Keratinocyte (primary cell): ENCODE measurements around the gene ALG14.

Experiments used
- EZH2 ChIP-seq: IDR thresholded peaks from one replicate; pipeline ENCODE4 v1.6.1; 2012; ENCODE audit warnings: inconsistent platforms, mild to moderate bottlenecking, low read length, moderate library complexity
- TF ChIP-seq, protein P1 (sequence below), 3 experiments: IDR thresholded peaks in 1 of 3; conservative IDR thresholded peaks in 1 of 3; optimal IDR thresholded peaks in 1 of 3; 2 replicates in 2 of 3; 3 replicates in 1 of 3; pipeline versions ENCODE3 to v1.5.1; 2011; ENCODE audit warnings: low read length in 3 of 3, mild to moderate bottlenecking in 3 of 3, moderate library complexity in 2 of 3, control low read depth in 1 of 3, inconsistent platforms in 1 of 3; ENCODE audit not compliant: insufficient read depth in 2 of 3; ENCODE audit errors: extremely low read depth in 1 of 3

DNA sequence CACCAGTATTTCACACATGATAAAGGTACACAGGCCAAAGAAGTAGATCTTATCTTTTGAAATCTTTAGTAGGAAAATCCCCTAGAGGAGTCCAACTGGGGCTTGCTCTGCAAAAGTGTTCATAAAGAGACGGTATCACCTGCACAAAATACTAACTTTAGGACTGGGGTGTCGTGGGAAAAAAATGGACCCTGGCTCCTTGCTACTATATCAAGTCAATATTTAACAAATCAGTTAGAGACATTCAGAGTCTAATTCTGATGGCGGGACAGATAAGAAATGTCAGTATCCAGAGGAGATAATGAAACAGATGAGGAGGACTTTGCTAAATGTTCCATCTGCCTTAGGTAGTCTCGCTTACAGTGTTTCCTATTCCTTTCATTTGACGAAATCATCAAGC, 120.2 kb downstream of the ALG14 start:
- TF ChIP-seq, protein P1, sequence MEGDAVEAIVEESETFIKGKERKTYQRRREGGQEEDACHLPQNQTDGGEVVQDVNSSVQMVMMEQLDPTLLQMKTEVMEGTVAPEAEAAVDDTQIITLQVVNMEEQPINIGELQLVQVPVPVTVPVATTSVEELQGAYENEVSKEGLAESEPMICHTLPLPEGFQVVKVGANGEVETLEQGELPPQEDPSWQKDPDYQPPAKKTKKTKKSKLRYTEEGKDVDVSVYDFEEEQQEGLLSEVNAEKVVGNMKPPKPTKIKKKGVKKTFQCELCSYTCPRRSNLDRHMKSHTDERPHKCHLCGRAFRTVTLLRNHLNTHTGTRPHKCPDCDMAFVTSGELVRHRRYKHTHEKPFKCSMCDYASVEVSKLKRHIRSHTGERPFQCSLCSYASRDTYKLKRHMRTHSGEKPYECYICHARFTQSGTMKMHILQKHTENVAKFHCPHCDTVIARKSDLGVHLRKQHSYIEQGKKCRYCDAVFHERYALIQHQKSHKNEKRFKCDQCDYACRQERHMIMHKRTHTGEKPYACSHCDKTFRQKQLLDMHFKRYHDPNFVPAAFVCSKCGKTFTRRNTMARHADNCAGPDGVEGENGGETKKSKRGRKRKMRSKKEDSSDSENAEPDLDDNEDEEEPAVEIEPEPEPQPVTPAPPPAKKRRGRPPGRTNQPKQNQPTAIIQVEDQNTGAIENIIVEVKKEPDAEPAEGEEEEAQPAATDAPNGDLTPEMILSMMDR (optimal IDR thresholded peaks at IDR 0.05 in 1 of 3, IDR thresholded peaks at IDR 0.05 in 1 of 3, conservative IDR thresholded peaks at IDR 0.05 in 1 of 3; ENCODE audit: extremely low read depth in 1 of 3, insufficient read depth in 2 of 3, low read length in 3 of 3) = no peak
- TF ChIP-seq EZH2 = no peak
